Endothelial cell of umbilical vein (primary cell): ENCODE measurements around the gene DNAJC18. TPM values are rescaled to one million over a fixed set of nuclear protein-coding genes. Genes with fewer than 3 reads are reported as not detected.

ENCODE experiments used
- BruUV-seq: library from RNA; stranded (reverse); fragments of 400-500 nt; replicated peaks from 2 replicates; lab custom pipeline; 2021; lab: Mats Ljungman, UMichigan
- CTCF ChIA-PET: fragments of 300-600, 350-600 bp; sonication (Branson Sonifier 250); formaldehyde crosslinking; loops from one replicate; lab custom pipeline; 2021; ENCODE audit warnings: antibody characterized with exemption, inconsistent platforms; lab: Charles Lee
- POLR2A ChIA-PET: fragments of 300-600, 350-600 bp; sonication (Branson Sonifier 250); formaldehyde crosslinking; loops from one replicate; lab custom pipeline; 2021; ENCODE audit warnings: antibody characterized with exemption, inconsistent platforms; lab: Charles Lee
- DNase-seq: peaks from one replicate; pipeline ENCODE4 v3.0.0-alpha.2; 2011; ENCODE audit warnings: low read depth, low spot score
- FAIRE-seq: peaks from 2 replicates; lab custom pipeline; 2011; peaks lifted over from hg19 to GRCh38; lab: Jason Lieb, UNC
- H2AFZ ChIP-seq: 2 replicates; pipeline ENCODE4 v1.6.0; 2012; ENCODE audit warnings: low read depth, low read length, control low read depth, inconsistent platforms
- H3K27ac ChIP-seq: 2 replicates; pipeline ENCODE4 v1.5.1; 2011; ENCODE audit warnings: low read depth, mild to moderate bottlenecking, control low read depth, low read length, moderate library complexity; ENCODE audit not compliant: insufficient read depth
- H3K27me3 ChIP-seq, 2 experiments: 2 replicates each; pipeline versions ENCODE4 v1.6.0 to v1.6.1; 2011; ENCODE audit warnings: low read length in 2 of 2, mixed read lengths in 1 of 2; ENCODE audit not compliant: control insufficient read depth in 2 of 2, insufficient read depth in 2 of 2
- H3K36me3 ChIP-seq, 2 experiments: 2 replicates in 1 of 2; 3 replicates in 1 of 2; pipeline ENCODE4 v1.5.1; 2011; ENCODE audit warnings: low read length in 2 of 2, mild to moderate bottlenecking in 1 of 2, moderate library complexity in 1 of 2; ENCODE audit not compliant: control insufficient read depth in 2 of 2, insufficient read depth in 2 of 2; ENCODE audit errors: extremely low read depth in 1 of 2
- H3K4me1 ChIP-seq: 3 replicates; pipeline ENCODE4 v1.5.1; 2011; ENCODE audit warnings: mild to moderate bottlenecking, low read length; ENCODE audit not compliant: control insufficient read depth, insufficient read depth; ENCODE audit errors: extremely low read depth
- H3K4me2 ChIP-seq: 2 replicates; pipeline ENCODE4 v1.6.1; 2011; ENCODE audit warnings: low read length, control low read depth, mixed read lengths; ENCODE audit not compliant: insufficient read depth
- H3K4me3 ChIP-seq, 3 experiments: fragments of 200-600 bp in 1 of 3; sonication (generic), shearing (Covaris generic) in 1 of 3; replicated peaks in 1 of 3; 2 replicates each; pipeline ENCODE4 v1.5.1; 2011 to 2016; ENCODE audit warnings: control low read depth in 3 of 3, low read length in 3 of 3, mild to moderate bottlenecking in 2 of 3, inconsistent platforms in 1 of 3, low read depth in 1 of 3, moderate library complexity in 1 of 3; ENCODE audit not compliant: insufficient read depth in 1 of 3
- H3K79me2 ChIP-seq: 2 replicates; pipeline ENCODE4 v1.6.0; 2012; ENCODE audit warnings: low read length, inconsistent platforms; ENCODE audit not compliant: control insufficient read depth, insufficient read depth
- H3K9ac ChIP-seq: replicated peaks from 2 replicates; pipeline ENCODE3; 2011; ENCODE audit warnings: low read length, control low read depth; ENCODE audit not compliant: insufficient read depth; ENCODE audit errors: extremely low read depth
- H3K9me1 ChIP-seq: replicated peaks from 3 replicates; pipeline ENCODE4 v1.6.0; 2011; ENCODE audit warnings: mild to moderate bottlenecking, low read length; ENCODE audit not compliant: control insufficient read depth, insufficient read depth; ENCODE audit errors: extremely low read depth
- H3K9me3 ChIP-seq: replicated peaks from 2 replicates; pipeline ENCODE4 v1.5.1; 2012; ENCODE audit warnings: low read length, inconsistent platforms; ENCODE audit not compliant: control insufficient read depth, insufficient read depth
- H4K20me1 ChIP-seq: replicated peaks from 2 replicates; pipeline ENCODE3; 2011; ENCODE audit warnings: mild to moderate bottlenecking, low read length; ENCODE audit not compliant: control insufficient read depth, insufficient read depth; ENCODE audit errors: extremely low read depth
- FOS ChIP-seq: IDR thresholded peaks from 2 replicates; pipeline ENCODE4 v1.6.1; 2011; ENCODE audit warnings: mild to moderate bottlenecking, low read length, moderate library complexity, borderline replicate concordance; ENCODE audit not compliant: insufficient read depth
- GATA2 ChIP-seq: IDR thresholded peaks from 2 replicates; pipeline ENCODE4 v1.7.0; 2011; ENCODE audit warnings: low read depth, mild to moderate bottlenecking, moderate library complexity, mixed read lengths, low read length; ENCODE audit not compliant: insufficient read length, insufficient read depth
- JUN ChIP-seq: IDR thresholded peaks from 2 replicates; pipeline ENCODE4 v1.6.1; 2011; ENCODE audit warnings: borderline replicate concordance, low read depth; ENCODE audit not compliant: insufficient read length, insufficient read depth
- MYC ChIP-seq: IDR thresholded peaks from one replicate; pipeline ENCODE4 v1.6.1; 2011; ENCODE audit warnings: mild to moderate bottlenecking, low read depth, low read length
- POLR2A ChIP-seq: IDR thresholded peaks from 2 replicates; pipeline ENCODE4 v1.6.1; 2012; ENCODE audit warnings: low read depth, mild to moderate bottlenecking, control low read depth, low read length
- POLR2AphosphoS5 ChIP-seq: IDR thresholded peaks from 2 replicates; pipeline ENCODE4 v1.6.1; 2012; ENCODE audit warnings: low read depth, mild to moderate bottlenecking, control low read depth, low read length, moderate library complexity; ENCODE audit not compliant: insufficient read depth
- dilution Hi-C: fragments of 300-500 bp; cut with MboI; formaldehyde crosslinking; loops from one replicate; pipeline ENCODE4 v1.15.0; 2019; ENCODE audit warnings: low sequenced_read_pairs; ENCODE audit not compliant: extremely low pct_ligation_motif_present
- intact Hi-C: fragments of 100-400 bp; cut with micrococcal nuclease; formaldehyde crosslinking; loops from one replicate; pipeline ENCODE4 v1.10.0; 2022
- polyA plus RNA-seq, 4 experiments: library from polyadenylated mRNA; depleted of rRNA in 3 of 4; stranded (reverse) in 3 of 4; unstranded in 1 of 4; fragments of >200 nt; gene quantifications; 2 replicates each; pipeline versions ENCODE4 v1.2.1 to v1.2.3, GENCODE V29; 2011 to 2012; ENCODE audit warnings: missing spikeins in 1 of 4
- total RNA-seq: library from RNA; stranded (reverse); gene quantifications from 2 replicates; pipeline ENCODE4 v1.2.3, GENCODE V29; 2021

Gene DNAJC18
- total and polyA plus RNA-seq, 2 donors (not counting 3 experiments of a cell fraction or from before 2014, with no cell fraction given), result 23.2 to 52.6 TPM

DNA sequence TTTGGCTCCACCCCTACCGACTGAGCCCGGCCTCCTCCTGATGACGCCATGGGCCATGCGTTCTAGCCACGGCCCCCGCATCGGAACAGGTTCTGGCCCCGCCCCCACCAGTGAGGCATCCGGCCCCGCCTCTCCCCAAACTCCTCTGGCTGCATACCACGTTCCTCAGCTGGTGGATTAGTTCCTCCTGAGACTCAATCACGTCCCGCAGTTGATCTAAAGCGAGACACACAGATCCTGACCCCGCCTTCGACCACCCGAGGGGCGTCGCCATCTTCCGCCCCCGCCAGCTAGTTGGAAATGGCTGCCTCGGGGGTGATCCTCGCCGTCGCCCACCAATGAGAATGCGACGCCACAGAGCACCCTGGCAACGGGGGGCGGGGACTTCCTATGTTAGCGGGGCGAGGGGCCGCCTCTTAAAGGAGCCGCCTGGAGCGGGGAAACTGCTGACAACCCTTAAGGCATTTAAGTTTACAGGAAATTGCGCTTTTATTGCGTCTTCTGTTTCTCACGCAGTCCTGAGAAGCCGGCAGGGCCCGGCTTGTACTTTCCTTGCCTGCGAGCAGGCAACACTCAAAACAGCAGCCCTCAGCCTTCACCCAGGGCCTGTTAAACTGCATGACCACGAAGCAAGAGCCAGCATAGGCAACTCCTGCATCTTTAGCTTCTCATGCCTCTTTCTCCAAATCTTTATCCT lies 35.4 kb downstream of the DNAJC18 start, which contains the start of gene SPATA24:
Gene SPATA24 (minus strand): TSS at position 303 of the 697 bp plus-strand sequence. CDS start 29 bp downstream, at position 274.
- H3K79me2 ChIP-seq, result no peaks in the 10 kb centered on the region
- dilution Hi-C loops, result no loop called here
- peak within 1 kb of the TSS; percentile 67 for H3K27ac ChIP-seq
- ChIA-PET POLR2A (interaction anchor here (0.6 to 0.9 kb wide), 3 partner anchors 58 to 205 kb away, joined by 3 to 4 read pairs (median 3); partner anchors contain the start of genes ECSCR and PAIP2), CTCF (interaction anchor here (0.9 to 1.5 kb wide), 2 partner anchors 15 to 118 kb away, joined by 3 read pairs; no protein-coding TSS in a partner anchor)
- intact Hi-C loops, result loop anchor here (10.0 kb wide), 1 partner anchor 209 kb away; the partner anchor contains the start of gene SIL1
- no TSS peak for BruUV-seq
- H3K9me1 ChIP-seq, result no peaks in the 10 kb centered on the region
- H3K9me3 ChIP-seq, result no peaks in the 10 kb centered on the region
- no peaks in the 10 kb centered on the region for H3K27me3 ChIP-seq
- peak within 1 kb of the TSS; percentile 99 for H2AFZ ChIP-seq
- H3K4me3 ChIP-seq, result peak within 1 kb of the TSS; percentile 4 to 77 (median 48)
- H4K20me1 ChIP-seq, result no peaks in the 10 kb centered on the region
- H3K9ac ChIP-seq, result peak within 1 kb of the TSS; percentile 70
- DNase-seq, result peak; percentile 98
- TF ChIP-seq POLR2A (peak; percentile 51), GATA2 (no peak), POLR2AphosphoS5 (peak; percentile 43), FOS (no peak)
- peaks cover 14% of the 10 kb centered on the region for H3K4me1 ChIP-seq
- H3K4me2 ChIP-seq, result peak within 1 kb of the TSS; percentile 92
- H3K36me3 ChIP-seq, result no peaks in the 10 kb centered on the region
- FAIRE-seq, result peak; percentile 99

DNA sequence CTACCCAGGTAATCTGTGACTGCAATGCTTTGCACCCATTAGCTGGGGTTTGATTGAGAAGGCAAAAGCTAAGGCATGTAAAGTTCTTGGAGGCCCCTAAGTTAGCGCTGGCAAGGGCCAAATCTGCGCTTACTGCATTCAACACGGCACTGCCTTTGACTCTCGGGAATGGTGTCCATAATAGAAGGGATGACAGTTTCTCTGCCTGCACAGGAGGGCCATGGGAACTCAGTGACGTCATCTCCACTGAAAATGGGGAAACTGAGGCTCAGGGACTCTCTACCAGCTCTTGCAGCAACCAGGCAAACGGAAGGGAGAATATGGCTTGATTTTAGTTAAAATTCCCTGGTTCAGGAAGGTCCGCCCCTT lies 35.9 kb downstream of the DNAJC18 start:
- Histone ChIP-seq H3K9me1 (no peaks in the 10 kb centered on the region), H3K36me3 (no peaks in the 10 kb centered on the region), H3K4me3 (peak overlapping the region; percentile 4 to 77 (median 48)), H3K79me2 (no peaks in the 10 kb centered on the region), H3K4me1 (peaks cover 14% of the 10 kb centered on the region), H2AFZ (peak overlapping the region; percentile 91), H3K9ac (peak overlapping the region; percentile 70), H3K27me3 (no peaks in the 10 kb centered on the region), H3K9me3 (no peaks in the 10 kb centered on the region), H4K20me1 (no peaks in the 10 kb centered on the region), H3K27ac (peak overlapping the region; percentile 67), H3K4me2 (peak overlapping the region; percentile 92)
- POLR2A ChIA-PET, result interaction anchor here (0.6 to 0.9 kb wide), 3 partner anchors 59 to 205 kb away, joined by 3 to 4 read pairs (median 3); partner anchors contain the start of genes ECSCR and PAIP2
- BruUV-seq, result TSS peak; percentile 65
- intact Hi-C loops (loop anchor here (10.0 kb wide), 1 partner anchor 209 kb away; the partner anchor contains the start of gene SIL1), dilution Hi-C loops (no loop called here)
- CTCF ChIA-PET, result interaction anchor here (0.9 to 1.5 kb wide), 2 partner anchors 16 to 118 kb away, joined by 3 read pairs; no protein-coding TSS in a partner anchor
- TF ChIP-seq MYC (no peak), JUN (peak; percentile 41)
- no peak for FAIRE-seq
- no peak for DNase-seq
